Measurements from ENCODE around the gene RAPGEF1.

DNA sequence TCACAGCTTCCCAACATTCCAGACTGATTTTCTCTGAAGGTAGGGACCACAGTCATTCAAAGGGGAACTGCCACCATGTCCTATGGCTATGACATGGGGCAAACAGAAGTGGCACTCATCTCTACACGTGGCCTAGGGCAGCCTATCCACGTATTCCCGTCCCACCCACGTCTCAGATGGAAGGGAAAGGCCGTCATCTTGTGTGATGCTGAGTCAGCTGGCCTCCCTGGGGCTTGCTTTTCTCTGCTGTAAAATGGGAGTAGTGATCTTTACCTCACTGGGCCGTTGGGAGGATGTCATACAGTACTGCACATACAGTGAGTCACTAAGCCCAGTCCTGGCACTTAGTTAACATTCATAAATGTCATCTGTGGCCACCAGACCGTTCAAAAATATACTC, 72.3 kb downstream of the RAPGEF1 start:
- TF ChIP-seq, protein P1, sequence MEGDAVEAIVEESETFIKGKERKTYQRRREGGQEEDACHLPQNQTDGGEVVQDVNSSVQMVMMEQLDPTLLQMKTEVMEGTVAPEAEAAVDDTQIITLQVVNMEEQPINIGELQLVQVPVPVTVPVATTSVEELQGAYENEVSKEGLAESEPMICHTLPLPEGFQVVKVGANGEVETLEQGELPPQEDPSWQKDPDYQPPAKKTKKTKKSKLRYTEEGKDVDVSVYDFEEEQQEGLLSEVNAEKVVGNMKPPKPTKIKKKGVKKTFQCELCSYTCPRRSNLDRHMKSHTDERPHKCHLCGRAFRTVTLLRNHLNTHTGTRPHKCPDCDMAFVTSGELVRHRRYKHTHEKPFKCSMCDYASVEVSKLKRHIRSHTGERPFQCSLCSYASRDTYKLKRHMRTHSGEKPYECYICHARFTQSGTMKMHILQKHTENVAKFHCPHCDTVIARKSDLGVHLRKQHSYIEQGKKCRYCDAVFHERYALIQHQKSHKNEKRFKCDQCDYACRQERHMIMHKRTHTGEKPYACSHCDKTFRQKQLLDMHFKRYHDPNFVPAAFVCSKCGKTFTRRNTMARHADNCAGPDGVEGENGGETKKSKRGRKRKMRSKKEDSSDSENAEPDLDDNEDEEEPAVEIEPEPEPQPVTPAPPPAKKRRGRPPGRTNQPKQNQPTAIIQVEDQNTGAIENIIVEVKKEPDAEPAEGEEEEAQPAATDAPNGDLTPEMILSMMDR (IDR thresholded peaks at IDR 0.05; ENCODE audit: extremely low read depth in 1 of 2, insufficient read depth in 1 of 2, low read depth in 1 of 2, low read length in 2 of 2): no peak
- TF ChIP-seq MYC (IDR thresholded peaks at IDR 0.05; ENCODE audit: low read depth, low read length): no peak
- TF ChIP-seq FOS (IDR thresholded peaks at IDR 0.05; ENCODE audit: borderline replicate concordance, insufficient read depth, low read length): no peak
- TF ChIP-seq GATA2 (IDR thresholded peaks at IDR 0.05; ENCODE audit: insufficient read depth, insufficient read length, low read depth, low read length): no peak
- TF ChIP-seq, protein P2, sequence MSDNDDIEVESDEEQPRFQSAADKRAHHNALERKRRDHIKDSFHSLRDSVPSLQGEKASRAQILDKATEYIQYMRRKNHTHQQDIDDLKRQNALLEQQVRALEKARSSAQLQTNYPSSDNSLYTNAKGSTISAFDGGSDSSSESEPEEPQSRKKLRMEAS (IDR thresholded peaks at IDR 0.05; ENCODE audit: insufficient read depth, insufficient read length): no peak
- no peak for TF ChIP-seq POLR2AphosphoS5 (IDR thresholded peaks at IDR 0.05; ENCODE audit: insufficient read depth, low read depth, low read length)
- no peak for TF ChIP-seq POLR2A (IDR thresholded peaks at IDR 0.05; ENCODE audit: low read depth, low read length)
- TF ChIP-seq EZH2 (IDR thresholded peaks at IDR 0.05; ENCODE audit: borderline replicate concordance, low read depth, low read length, severe bottlenecking): no peak
- no peak for TF ChIP-seq JUN (IDR thresholded peaks at IDR 0.05; ENCODE audit: borderline replicate concordance, insufficient read depth, insufficient read length, low read depth)
